Muscle layer of duodenum (tissue), 2 donors: ENCODE data around the gene OTOP1.
"Not testable (repeated sequence)": the region's sequence is repeated elsewhere in the genome, so short reads cannot be mapped to it uniquely, and the experiment has no call there.

ENCODE experiments used
- H3K27ac ChIP-seq: one replicate; pipeline ENCODE4 v1.7.0; 2013; ENCODE audit warnings: mild to moderate bottlenecking, low read length
- H3K27me3 ChIP-seq: one replicate; pipeline ENCODE4 v1.7.0; 2013; ENCODE audit warnings: low read depth, mild to moderate bottlenecking, control low read depth, low read length
- H3K36me3 ChIP-seq, 2 donors: one replicate each; pipeline ENCODE4 v1.7.0; 2013; ENCODE audit warnings: low read length in 2 of 2, control low read depth in 1 of 2, mild to moderate bottlenecking in 1 of 2; ENCODE audit not compliant: insufficient read depth in 2 of 2, control insufficient read depth in 1 of 2
- H3K4me1 ChIP-seq, 2 donors: one replicate each; pipeline ENCODE4 v1.7.0; 2013; ENCODE audit warnings: low read length in 2 of 2, mild to moderate bottlenecking in 2 of 2, control low read depth in 1 of 2, moderate library complexity in 1 of 2; ENCODE audit not compliant: insufficient read depth in 2 of 2, control insufficient read depth in 1 of 2
- H3K4me3 ChIP-seq, 2 donors: one replicate each; pipeline ENCODE4 v1.7.0; 2013; ENCODE audit warnings: low read length in 2 of 2, low read depth in 1 of 2, mild to moderate bottlenecking in 1 of 2
- H3K9me3 ChIP-seq, 2 donors: one replicate each; pipeline ENCODE4 v1.7.0; 2013; ENCODE audit warnings: low read length in 2 of 2, control low read depth in 1 of 2, mild to moderate bottlenecking in 1 of 2; ENCODE audit not compliant: control insufficient read depth in 1 of 2
- donor health status: healthy.

Gene OTOP1

DNA sequence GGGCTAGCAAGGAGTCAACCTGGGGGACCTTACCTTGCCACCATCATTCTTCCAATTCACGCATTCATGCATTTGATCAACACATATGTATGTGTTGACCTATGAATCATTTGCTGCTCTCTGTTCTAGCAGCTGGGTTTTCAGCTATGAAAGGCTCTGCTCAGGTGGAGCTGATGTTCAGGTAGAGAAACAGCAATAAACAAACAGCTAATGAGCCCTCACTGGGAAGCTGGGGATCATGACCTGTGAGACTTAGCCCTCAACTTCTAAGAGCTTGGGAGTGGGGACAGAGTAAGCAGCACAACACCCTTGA, 1.6 kb upstream of the OTOP1 start:
- Histone ChIP-seq H3K27me3 (peaks cover 12% of the 10 kb centered on the region), H3K4me1 (no peaks in the 10 kb centered on the region), H3K27ac (no peak overlapping the region), H3K9me3 (peaks cover 0 to 3% of the 10 kb centered on the region in 2 donors), H3K36me3 (no peaks in the 10 kb centered on the region), H3K4me3 (no peak overlapping the region)

DNA sequence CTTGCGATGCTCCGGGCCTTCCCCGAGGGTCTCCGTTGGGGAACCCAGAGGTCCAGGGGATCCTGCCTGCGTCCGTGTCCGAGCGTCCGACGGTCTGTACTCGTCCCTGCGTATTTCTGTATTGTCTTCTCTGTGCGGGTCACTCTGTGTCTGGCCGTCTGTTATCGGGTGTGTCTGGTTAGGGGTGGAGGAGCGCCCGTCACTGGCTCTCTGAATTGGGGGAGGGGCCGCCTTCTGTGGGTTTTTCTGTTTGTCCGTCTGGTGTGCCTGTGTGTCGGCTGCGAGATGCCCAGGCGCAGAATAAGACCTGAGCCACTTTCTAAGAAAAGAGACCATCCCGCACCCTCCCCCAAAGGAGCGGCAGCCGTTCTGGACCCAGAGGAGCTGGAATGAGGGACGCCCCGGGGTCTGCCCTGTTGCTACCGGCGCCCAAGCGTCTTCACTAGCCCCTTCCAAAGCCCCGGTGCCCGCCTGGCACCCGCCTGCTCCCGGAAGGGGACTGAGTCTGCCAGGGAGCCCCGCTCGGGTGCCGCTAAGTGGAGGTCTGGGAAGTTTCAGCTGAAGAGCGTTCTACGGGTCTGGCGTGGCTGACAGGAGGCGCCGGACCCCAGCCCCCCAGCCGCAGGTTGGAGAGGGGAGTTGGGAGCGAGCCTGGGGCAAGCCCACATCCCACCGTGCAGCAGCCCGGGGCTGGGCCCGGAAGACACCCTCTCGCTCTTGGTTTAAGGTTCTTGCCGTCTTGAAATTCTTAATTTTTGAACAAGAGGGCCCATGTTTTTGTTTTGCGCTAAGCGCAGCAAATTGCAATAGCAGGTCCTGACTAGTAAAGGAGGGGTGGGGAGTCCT, 1.0 kb upstream of the OTOP1 start:
- Histone ChIP-seq H3K27ac (no peak overlapping the region), H3K4me3 (no peak overlapping the region), H3K4me1 (no peaks in the 10 kb centered on the region), H3K36me3 (no peaks in the 10 kb centered on the region), H3K27me3 (peaks cover 12% of the 10 kb centered on the region), H3K9me3 (no peaks in the 10 kb centered on the region)

- Histone ChIP-seq H3K36me3 (no peaks in the 10 kb centered on the region), H3K9me3 (no peaks in the 10 kb centered on the region), H3K27ac (no peak overlapping the region), H3K4me3 (no peak overlapping the region), H3K4me1 (no peaks in the 10 kb centered on the region), H3K27me3 (peaks cover 12% of the 10 kb centered on the region)
Observed at GRCh38 chr4:4225915-4226605, 669 bp downstream of the OTOP1 start.

GRCh38 chr4:4217113-4217512, 9.6 kb downstream of the OTOP1 start:
- Histone ChIP-seq H3K27me3 (no peaks in the 10 kb centered on the region), H3K27ac (no peak overlapping the region), H3K4me1 (no peaks in the 10 kb centered on the region), H3K4me3 (no peak overlapping the region), H3K36me3 (no peaks in the 10 kb centered on the region), H3K9me3 (no peaks in the 10 kb centered on the region)

DNA sequence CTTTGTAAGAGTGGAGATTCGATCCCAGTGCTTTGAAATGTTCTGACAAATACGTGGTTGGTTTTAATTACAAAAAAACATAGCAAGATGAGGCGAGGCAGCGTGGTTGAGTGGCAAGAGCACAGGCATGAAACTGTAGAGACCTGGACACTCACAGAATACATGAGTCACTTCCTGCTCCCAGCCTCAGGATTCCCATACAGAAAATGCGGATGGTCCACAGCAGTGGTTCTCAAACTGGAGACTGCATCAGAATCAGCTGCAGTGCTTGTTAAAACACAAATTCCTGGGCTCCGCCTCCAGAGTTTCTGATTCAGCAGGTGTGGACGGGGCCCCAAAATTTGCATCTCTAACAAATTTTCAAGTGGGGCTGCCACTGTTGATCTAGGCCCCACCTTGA, 10.1 kb downstream of the OTOP1 start:
- H3K4me1 ChIP-seq, result no peaks in the 10 kb centered on the region
- H3K9me3 ChIP-seq, result no peaks in the 10 kb centered on the region
- H3K27me3 ChIP-seq, result no peaks in the 10 kb centered on the region
- no peak overlapping the region for H3K4me3 ChIP-seq
- no peaks in the 10 kb centered on the region for H3K36me3 ChIP-seq
- no peak overlapping the region for H3K27ac ChIP-seq

DNA sequence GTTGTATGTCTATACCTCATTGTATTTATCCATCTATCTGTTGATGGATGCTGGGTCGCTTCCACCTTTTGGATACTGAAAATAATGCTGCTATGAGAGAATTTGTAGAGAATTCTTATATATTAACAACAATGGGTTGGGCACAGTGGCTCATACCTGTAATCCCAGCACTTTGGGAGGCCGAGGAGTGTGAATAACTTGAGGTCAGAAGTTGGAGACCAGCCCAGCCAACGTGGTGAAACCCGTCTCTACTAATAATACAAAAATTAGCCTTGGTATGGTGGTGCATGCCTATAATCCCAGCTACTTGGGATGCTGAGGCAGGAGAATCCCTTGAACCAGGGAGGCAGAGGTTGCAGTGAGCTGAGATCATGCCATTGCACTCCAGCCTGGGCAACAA, 13.1 kb downstream of the OTOP1 start:
- not testable (repeated sequence) for H3K9me3 ChIP-seq, H3K27me3 ChIP-seq, H3K36me3 ChIP-seq, H3K4me1 ChIP-seq, H3K4me3 ChIP-seq, H3K27ac ChIP-seq

DNA sequence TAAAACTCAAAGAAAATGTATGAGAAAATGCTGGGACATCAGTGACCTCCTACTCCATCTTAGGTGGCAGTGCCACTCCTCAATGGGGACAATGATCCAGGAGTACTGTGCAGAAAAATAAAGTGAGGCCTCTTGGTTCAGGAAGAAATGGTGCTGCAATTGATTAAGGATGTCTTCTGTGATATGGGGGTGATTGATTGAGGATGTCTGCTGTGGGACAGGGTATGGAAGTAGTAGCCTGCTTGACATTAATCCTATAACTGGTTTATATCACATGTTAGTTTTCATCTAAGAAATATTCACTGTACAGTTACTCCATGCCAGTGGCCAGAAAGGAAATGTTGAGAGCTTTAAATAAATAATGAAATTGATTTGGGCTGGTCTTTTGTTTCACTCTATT, 20.5 kb downstream of the OTOP1 start:
- no peaks in the 10 kb centered on the region for H3K9me3 ChIP-seq
- H3K4me3 ChIP-seq, result no peak overlapping the region
- H3K4me1 ChIP-seq, result no peaks in the 10 kb centered on the region
- no peaks in the 10 kb centered on the region for H3K36me3 ChIP-seq
- H3K27ac ChIP-seq, result no peak overlapping the region
- H3K27me3 ChIP-seq, result no peaks in the 10 kb centered on the region

- Histone ChIP-seq H3K27ac (no peak overlapping the region), H3K9me3 (no peaks in the 10 kb centered on the region), H3K4me3 (no peak overlapping the region), H3K27me3 (no peaks in the 10 kb centered on the region), H3K4me1 (no peaks in the 10 kb centered on the region), H3K36me3 (no peaks in the 10 kb centered on the region)
Observed at GRCh38 chr4:4204401-4204745, 22.4 kb downstream of the OTOP1 start.

DNA sequence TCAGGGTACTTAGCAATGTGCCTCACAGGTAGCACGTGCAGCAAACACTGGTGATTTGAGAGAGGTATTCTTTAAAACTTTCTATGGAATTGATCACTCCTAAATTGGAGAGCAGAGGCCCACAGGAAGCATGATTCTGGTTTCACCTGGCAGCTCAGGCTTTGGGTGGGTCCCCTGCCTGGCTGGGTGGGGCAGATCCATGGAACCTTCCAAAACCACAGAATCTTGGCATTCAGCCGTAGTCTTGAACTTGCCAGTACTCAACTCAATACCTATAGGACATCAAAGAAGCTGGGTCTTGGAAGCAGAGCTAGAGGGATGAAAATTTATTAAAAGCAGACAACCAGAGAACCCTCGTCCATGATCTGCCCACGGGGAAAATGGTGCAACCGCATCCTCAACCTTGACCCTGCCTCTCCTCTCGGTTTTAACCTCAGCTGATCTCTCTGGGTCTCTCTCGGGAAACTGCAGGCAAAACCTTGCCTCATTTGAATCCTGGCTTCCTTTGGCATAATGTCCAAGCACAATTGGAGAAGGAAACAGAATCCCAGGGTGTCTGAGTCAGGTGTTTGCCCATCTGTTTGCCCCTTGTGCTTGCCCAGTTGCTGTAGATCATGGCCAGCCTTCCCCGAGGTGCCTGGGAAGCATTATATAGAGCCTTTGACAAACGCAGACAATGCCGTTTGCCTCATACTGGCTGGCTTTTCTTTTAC, 22.9 kb downstream of the OTOP1 start:
- no peak overlapping the region for H3K4me3 ChIP-seq
- H3K27me3 ChIP-seq, result no peaks in the 10 kb centered on the region
- no peaks in the 10 kb centered on the region for H3K9me3 ChIP-seq
- H3K36me3 ChIP-seq, result no peaks in the 10 kb centered on the region
- H3K27ac ChIP-seq, result no peak overlapping the region
- no peaks in the 10 kb centered on the region for H3K4me1 ChIP-seq

GRCh38 chr4:4202510-4202909, 24.2 kb downstream of the OTOP1 start:
- Histone ChIP-seq H3K4me3 (no peak overlapping the region), H3K4me1 (no peaks in the 10 kb centered on the region), H3K27me3 (no peaks in the 10 kb centered on the region), H3K9me3 (no peaks in the 10 kb centered on the region), H3K27ac (no peak overlapping the region), H3K36me3 (no peaks in the 10 kb centered on the region)

DNA sequence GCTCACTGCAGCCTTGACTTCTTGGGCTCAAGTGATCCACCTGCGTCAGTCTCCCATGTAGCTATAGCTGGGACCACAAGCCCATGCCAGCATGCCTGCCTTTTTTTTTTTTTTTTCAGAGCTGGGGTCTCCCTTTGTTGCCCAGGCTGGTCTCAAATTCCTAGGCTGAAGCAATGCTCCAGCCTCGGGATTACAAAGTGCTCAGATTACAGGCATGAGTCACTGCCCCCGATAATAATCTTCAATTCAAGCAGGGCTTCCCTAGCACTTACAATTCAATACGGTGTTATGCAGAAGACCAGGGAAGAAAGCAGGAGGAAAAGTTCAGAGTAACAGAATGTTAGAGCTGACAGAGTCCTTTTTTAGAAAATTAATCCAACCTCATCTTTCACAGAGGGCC, 26.1 kb downstream of the OTOP1 start:
- H3K27me3 ChIP-seq, result no peaks in the 10 kb centered on the region
- no peak overlapping the region for H3K4me3 ChIP-seq

More for the DNA sequence above, 26.1 kb downstream of the OTOP1 start:
- Histone ChIP-seq H3K9me3 (no peaks in the 10 kb centered on the region), H3K27ac (no peak overlapping the region), H3K4me1 (no peaks in the 10 kb centered on the region), H3K36me3 (no peaks in the 10 kb centered on the region)
